KOPT-K1 (cell line): Measurements from ENCODE around the gene ATP6V1F.

Source experiments
- H3K27ac ChIP-seq: fragments of 200-600 bp; sonication (generic); 2 replicates; pipeline ENCODE4 v1.5.1; 2016; ENCODE audit warnings: antibody characterized with exemption, mild to moderate bottlenecking, low read depth, low read length; ENCODE audit not compliant: poor library complexity, severe bottlenecking
- H3K36me3 ChIP-seq: fragments of 200-600 bp; sonication (generic); 2 replicates; pipeline ENCODE4 v1.5.1; 2017; ENCODE audit warnings: antibody characterized with exemption, mild to moderate bottlenecking, low read length, moderate library complexity; ENCODE audit not compliant: insufficient read depth
- H3K9me3 ChIP-seq: fragments of 200-600 bp; sonication (generic); 2 replicates; pipeline ENCODE4 v1.5.1; 2017; ENCODE audit warnings: antibody characterized with exemption, low read length, mild to moderate bottlenecking; ENCODE audit not compliant: insufficient read depth, poor library complexity, severe bottlenecking

The ATP6V1F gene

GRCh38 chr7:128868624-128869137, 6.0 kb downstream of the ATP6V1F start:
- Histone ChIP-seq H3K27ac (no peak overlapping the region), H3K36me3 (peaks cover 21% of the 10 kb centered on the region; the same call in 1 of the 2 replicates), H3K9me3 (no peaks in the 10 kb centered on the region)

GRCh38 chr7:128869138-128869943, 6.7 kb downstream of the ATP6V1F start:
- no peaks in the 10 kb centered on the region for H3K9me3 ChIP-seq
- peak overlapping the region; percentile 21 for H3K27ac ChIP-seq
- peaks cover 21% of the 10 kb centered on the region; the same call in 1 of the 2 replicates for H3K36me3 ChIP-seq

- peaks cover 19% of the 10 kb centered on the region; the same call in 1 of the 2 replicates for H3K36me3 ChIP-seq
- H3K27ac ChIP-seq = peak overlapping the region; percentile 21
- H3K9me3 ChIP-seq = no peaks in the 10 kb centered on the region
Observed at GRCh38 chr7:128869944-128870285, 7.3 kb downstream of the ATP6V1F start.

GRCh38 chr7:128871050-128871449, 8.4 kb downstream of the ATP6V1F start:
- Histone ChIP-seq H3K27ac (no peak overlapping the region), H3K9me3 (no peaks in the 10 kb centered on the region), H3K36me3 (peaks cover 7% of the 10 kb centered on the region; the same call in 1 of the 2 replicates)

- no peaks in the 10 kb centered on the region for H3K9me3 ChIP-seq
- H3K27ac ChIP-seq = no peak overlapping the region
- H3K36me3 ChIP-seq = no peaks in the 10 kb centered on the region
Observed at GRCh38 chr7:128872394-128872824, 9.8 kb downstream of the ATP6V1F start.

- Histone ChIP-seq H3K9me3 (no peaks in the 10 kb centered on the region), H3K27ac (no peak overlapping the region), H3K36me3 (no peaks in the 10 kb centered on the region)
Observed at GRCh38 chr7:128873234-128873633, 10.6 kb downstream of the ATP6V1F start.

GRCh38 chr7:128874140-128875031, 11.7 kb downstream of the ATP6V1F start:
- Histone ChIP-seq H3K9me3 (no peaks in the 10 kb centered on the region), H3K27ac (no peak overlapping the region), H3K36me3 (no peaks in the 10 kb centered on the region)

- Histone ChIP-seq H3K27ac (no peak overlapping the region), H3K9me3 (no peaks in the 10 kb centered on the region), H3K36me3 (no peaks in the 10 kb centered on the region)
Observed at GRCh38 chr7:128875523-128875948, 12.9 kb downstream of the ATP6V1F start.

- Histone ChIP-seq H3K27ac (no peak overlapping the region), H3K36me3 (no peaks in the 10 kb centered on the region), H3K9me3 (no peaks in the 10 kb centered on the region)
Observed at GRCh38 chr7:128876127-128876526, 13.5 kb downstream of the ATP6V1F start.

- Histone ChIP-seq H3K36me3 (no peaks in the 10 kb centered on the region), H3K27ac (no peak overlapping the region), H3K9me3 (no peaks in the 10 kb centered on the region)
Observed at GRCh38 chr7:128876586-128876977, 13.9 kb downstream of the ATP6V1F start.

GRCh38 chr7:128876978-128877755, 14.5 kb downstream of the ATP6V1F start:
- H3K36me3 ChIP-seq = no peaks in the 10 kb centered on the region
- no peaks in the 10 kb centered on the region for H3K9me3 ChIP-seq
- no peak overlapping the region for H3K27ac ChIP-seq

- Histone ChIP-seq H3K27ac (no peak overlapping the region), H3K9me3 (no peaks in the 10 kb centered on the region)
Observed at GRCh38 chr7:128877756-128878120, 15.1 kb downstream of the ATP6V1F start.

GRCh38 chr7:128878226-128879105, 15.8 kb downstream of the ATP6V1F start:
- Histone ChIP-seq H3K9me3 (no peaks in the 10 kb centered on the region), H3K27ac (no peak overlapping the region)

More at GRCh38 chr7:128877756-128878120, 15.1 kb downstream of the ATP6V1F start:
- no peaks in the 10 kb centered on the region for H3K36me3 ChIP-seq

GRCh38 chr7:128879461-128879938, 16.8 kb downstream of the ATP6V1F start:
- H3K36me3 ChIP-seq = no peaks in the 10 kb centered on the region
- H3K9me3 ChIP-seq = no peaks in the 10 kb centered on the region
- H3K27ac ChIP-seq = no peak overlapping the region

More at GRCh38 chr7:128878226-128879105, 15.8 kb downstream of the ATP6V1F start:
- no peaks in the 10 kb centered on the region for H3K36me3 ChIP-seq
